CD4-positive, alpha-beta T cell treated with Interleukin-4 for 4 hours (primary cell): Measurements from ENCODE around the gene PCDHB13.
"Not testable (repeated sequence)": the region's sequence is repeated elsewhere in the genome, so short reads cannot be mapped to it uniquely, and the experiment has no call there.

Experiments used
- DNase-seq: peaks from one replicate; pipeline ENCODE4 v3.0.0-alpha.2; 2020

PCDHB13 gene

GRCh38 chr5:141208478-141208877 is 5.2 kb upstream of the PCDHB13 start, which contains the start of gene PCDHB12:
TSS of gene PCDHB12 (plus strand) at chr5:141208719. CDS start at chr5:141208908, 189 bp downstream.
- no peak for DNase-seq

- DNase-seq: not testable (repeated sequence)
These were observed 3.4 kb upstream of the PCDHB13 start for GRCh38 chr5:141210281-141210680.

- not testable (repeated sequence) for DNase-seq
These were observed 2.9 kb upstream of the PCDHB13 start for GRCh38 chr5:141210849-141211248.

GRCh38 chr5:141214583-141214982 is 864 bp downstream of the PCDHB13 start:
- DNase-seq: not testable (repeated sequence)

- not testable (repeated sequence) for DNase-seq
These were observed 1.8 kb downstream of the PCDHB13 start for GRCh38 chr5:141215504-141215903.

- DNase-seq: not testable (repeated sequence)
These were observed 2.3 kb downstream of the PCDHB13 start for GRCh38 chr5:141216035-141216434.

GRCh38 chr5:141223112-141223783 is 9.5 kb downstream of the PCDHB13 start, which contains the start of gene PCDHB14:
TSS of gene PCDHB14 (plus strand) at chr5:141223343. CDS start at chr5:141223506, 163 bp downstream.
- DNase-seq: no peak

- DNase-seq: not testable (repeated sequence)
These were observed 11.1 kb downstream of the PCDHB13 start for GRCh38 chr5:141224844-141225243.

GRCh38 chr5:141225421-141225820 is 11.7 kb downstream of the PCDHB13 start:
- DNase-seq: not testable (repeated sequence)

GRCh38 chr5:141234109-141234667 is 20.5 kb downstream of the PCDHB13 start:
- no peak for DNase-seq

GRCh38 chr5:141235922-141236321 is 22.2 kb downstream of the PCDHB13 start:
- DNase-seq: not testable (repeated sequence)

- no peak for DNase-seq
These were observed 23.0 kb downstream of the PCDHB13 start for GRCh38 chr5:141236516-141237313.

- no peak for DNase-seq
These were observed 27.8 kb downstream of the PCDHB13 start for GRCh38 chr5:141241496-141241895.

- DNase-seq: no peak
These were observed 31.6 kb downstream of the PCDHB13 start, which contains the start of gene PCDHB15 for GRCh38 chr5:141245250-141245717. TSS of gene PCDHB15 (plus strand) at chr5:141245395. CDS start at chr5:141245579, 184 bp downstream.

GRCh38 chr5:141246971-141247370 is 33.3 kb downstream of the PCDHB13 start:
- DNase-seq: not testable (repeated sequence)

GRCh38 chr5:141247434-141247833 is 33.7 kb downstream of the PCDHB13 start:
- not testable (repeated sequence) for DNase-seq

GRCh38 chr5:141250576-141250975 is 36.9 kb downstream of the PCDHB13 start:
- DNase-seq: no peak

GRCh38 chr5:141258464-141258863 is 44.7 kb downstream of the PCDHB13 start:
- DNase-seq: no peak

- no peak for DNase-seq
These were observed 45.2 kb downstream of the PCDHB13 start for GRCh38 chr5:141258948-141259347.

- no peak for DNase-seq
These were observed 46.9 kb downstream of the PCDHB13 start for GRCh38 chr5:141260458-141261237.

- no peak for DNase-seq
These were observed 47.5 kb downstream of the PCDHB13 start for GRCh38 chr5:141261238-141261546.
